Osteocyte (in vitro differentiated cells): ENCODE measurements around the gene SRRM4. TPM values are rescaled to one million over a fixed set of nuclear protein-coding genes. Genes with fewer than 3 reads are reported as not detected.

Experiments
- DNase-seq: peaks from one replicate; pipeline ENCODE4 v3.0.0; 2021; ENCODE audit warnings: mixed read lengths; ENCODE audit not compliant: unreplicated experiment; ENCODE audit errors: extremely low spot score
- H3K27ac Mint-ChIP-seq: one replicate; pipeline ENCODE4 v1.8.0; 2021; ENCODE audit warnings: mild to moderate bottlenecking, mixed read lengths; ENCODE audit not compliant: unreplicated experiment
- H3K27me3 Mint-ChIP-seq: one replicate; pipeline ENCODE4 v1.8.0; 2021; ENCODE audit warnings: mixed read lengths; ENCODE audit not compliant: unreplicated experiment
- H3K36me3 Mint-ChIP-seq: one replicate; pipeline ENCODE4 v1.8.0; 2021; ENCODE audit warnings: mixed read lengths; ENCODE audit not compliant: unreplicated experiment
- H3K4me1 Mint-ChIP-seq: one replicate; pipeline ENCODE4 v1.8.0; 2021; ENCODE audit warnings: mixed read lengths; ENCODE audit not compliant: unreplicated experiment
- H3K4me3 Mint-ChIP-seq: one replicate; pipeline ENCODE4 v1.8.0; 2021; ENCODE audit warnings: mild to moderate bottlenecking, moderate library complexity, mixed read lengths; ENCODE audit not compliant: unreplicated experiment
- H3K9me3 Mint-ChIP-seq: one replicate; pipeline ENCODE4 v1.8.0; 2021; ENCODE audit warnings: mixed read lengths; ENCODE audit not compliant: unreplicated experiment
- total RNA-seq: library from RNA; stranded (reverse); gene quantifications from 2 replicates; pipeline ENCODE4 v1.2.1, GENCODE V29; 2021
- TF ChIP-seq, protein P1 (sequence below): fragments of 200-600 bp; sonication (generic); IDR thresholded peaks from 2 replicates; pipeline ENCODE4 v1.5.0; 2021; ENCODE audit warnings: antibody characterized with exemption, mild to moderate bottlenecking, moderate library complexity

Gene SRRM4
- total RNA-seq, 1 donor from 2014 or later: not detected

DNA sequence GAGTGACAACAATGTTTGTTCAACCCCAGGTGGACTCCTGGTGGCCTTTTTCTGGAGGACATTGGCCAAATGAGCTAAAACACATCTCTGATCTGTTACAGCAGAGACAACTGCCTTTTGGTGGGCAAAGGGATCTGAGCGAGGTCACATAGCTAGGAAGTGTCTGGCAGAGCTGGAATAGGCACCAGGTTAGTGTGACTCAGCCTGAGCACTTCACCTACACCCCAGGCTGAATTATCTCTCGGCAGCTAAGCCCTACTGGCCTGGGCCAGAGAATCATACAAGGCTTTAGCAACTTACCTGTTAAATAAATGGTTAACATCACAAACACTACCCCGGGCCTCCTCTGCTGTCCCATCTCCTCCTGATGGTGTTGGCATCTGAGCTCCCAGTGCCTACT lies 147.2 kb downstream of the SRRM4 start:
- DNase-seq: no peak
- no peak overlapping the region for H3K27ac Mint-ChIP-seq
- TF ChIP-seq, protein P1, sequence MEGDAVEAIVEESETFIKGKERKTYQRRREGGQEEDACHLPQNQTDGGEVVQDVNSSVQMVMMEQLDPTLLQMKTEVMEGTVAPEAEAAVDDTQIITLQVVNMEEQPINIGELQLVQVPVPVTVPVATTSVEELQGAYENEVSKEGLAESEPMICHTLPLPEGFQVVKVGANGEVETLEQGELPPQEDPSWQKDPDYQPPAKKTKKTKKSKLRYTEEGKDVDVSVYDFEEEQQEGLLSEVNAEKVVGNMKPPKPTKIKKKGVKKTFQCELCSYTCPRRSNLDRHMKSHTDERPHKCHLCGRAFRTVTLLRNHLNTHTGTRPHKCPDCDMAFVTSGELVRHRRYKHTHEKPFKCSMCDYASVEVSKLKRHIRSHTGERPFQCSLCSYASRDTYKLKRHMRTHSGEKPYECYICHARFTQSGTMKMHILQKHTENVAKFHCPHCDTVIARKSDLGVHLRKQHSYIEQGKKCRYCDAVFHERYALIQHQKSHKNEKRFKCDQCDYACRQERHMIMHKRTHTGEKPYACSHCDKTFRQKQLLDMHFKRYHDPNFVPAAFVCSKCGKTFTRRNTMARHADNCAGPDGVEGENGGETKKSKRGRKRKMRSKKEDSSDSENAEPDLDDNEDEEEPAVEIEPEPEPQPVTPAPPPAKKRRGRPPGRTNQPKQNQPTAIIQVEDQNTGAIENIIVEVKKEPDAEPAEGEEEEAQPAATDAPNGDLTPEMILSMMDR: no peak
- H3K27me3 Mint-ChIP-seq: no peaks in the 10 kb centered on the region
- H3K4me3 Mint-ChIP-seq: no peak overlapping the region
- peaks cover 14% of the 10 kb centered on the region for H3K9me3 Mint-ChIP-seq
- no peaks in the 10 kb centered on the region for H3K36me3 Mint-ChIP-seq
- H3K4me1 Mint-ChIP-seq: no peaks in the 10 kb centered on the region

DNA sequence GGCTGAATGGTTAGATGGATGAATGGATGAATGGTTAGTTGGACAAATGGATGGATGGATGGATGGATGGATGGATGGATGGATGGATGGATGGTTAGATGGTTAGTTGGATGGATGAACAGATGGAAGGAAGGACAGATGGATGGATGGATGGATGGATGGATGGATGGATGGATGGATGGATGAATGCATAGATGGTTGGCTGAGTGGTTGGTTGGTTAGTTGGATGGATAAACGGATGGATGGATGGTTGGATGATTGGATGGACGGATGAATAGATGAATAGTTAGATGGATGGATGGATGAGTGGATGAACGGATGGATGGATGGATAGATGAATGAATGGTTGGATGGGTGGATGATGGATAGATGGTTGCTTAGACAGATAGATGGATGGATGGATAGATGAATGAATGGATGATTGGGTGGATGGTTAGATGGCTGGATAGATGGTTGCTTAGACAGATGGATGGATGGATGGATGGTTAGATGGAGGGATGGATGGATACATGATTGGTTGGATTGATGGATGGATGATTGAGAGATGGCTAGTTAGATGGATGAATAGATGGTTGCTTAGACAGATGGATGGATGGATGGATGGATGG lies 148.6 kb downstream of the SRRM4 start:
- Mint-ChIP-seq H3K4me3 (no peak overlapping the region), H3K36me3 (no peaks in the 10 kb centered on the region), H3K9me3 (peaks cover 14% of the 10 kb centered on the region), H3K4me1 (no peaks in the 10 kb centered on the region), H3K27ac (no peak overlapping the region), H3K27me3 (no peaks in the 10 kb centered on the region)
- TF ChIP-seq, protein P1: no peak
- no peak for DNase-seq

DNA sequence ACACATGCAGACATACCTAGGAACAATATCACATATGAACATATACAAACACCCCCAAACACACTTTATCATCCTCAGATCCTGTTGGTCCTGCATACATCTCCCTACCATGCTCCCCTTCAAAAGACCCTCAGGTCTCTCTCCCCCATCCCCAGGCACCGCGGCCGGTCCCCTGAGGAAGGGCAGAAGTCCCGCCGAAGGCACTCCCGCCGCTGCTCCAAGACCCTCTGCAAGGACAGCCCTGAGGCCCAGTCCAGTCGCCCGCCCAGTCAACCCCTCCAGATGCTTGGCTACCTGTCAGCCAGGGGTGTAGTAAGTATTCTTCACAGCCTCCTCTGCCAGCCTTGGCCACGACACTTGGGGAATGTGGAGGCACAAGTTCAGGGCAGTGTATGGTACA lies 149.2 kb downstream of the SRRM4 start:
- Mint-ChIP-seq H3K4me1 (no peaks in the 10 kb centered on the region), H3K4me3 (no peak overlapping the region), H3K27me3 (no peaks in the 10 kb centered on the region), H3K9me3 (peaks cover 14% of the 10 kb centered on the region), H3K36me3 (no peaks in the 10 kb centered on the region), H3K27ac (no peak overlapping the region)
- TF ChIP-seq, protein P1: no peak
- no peak for DNase-seq

DNA sequence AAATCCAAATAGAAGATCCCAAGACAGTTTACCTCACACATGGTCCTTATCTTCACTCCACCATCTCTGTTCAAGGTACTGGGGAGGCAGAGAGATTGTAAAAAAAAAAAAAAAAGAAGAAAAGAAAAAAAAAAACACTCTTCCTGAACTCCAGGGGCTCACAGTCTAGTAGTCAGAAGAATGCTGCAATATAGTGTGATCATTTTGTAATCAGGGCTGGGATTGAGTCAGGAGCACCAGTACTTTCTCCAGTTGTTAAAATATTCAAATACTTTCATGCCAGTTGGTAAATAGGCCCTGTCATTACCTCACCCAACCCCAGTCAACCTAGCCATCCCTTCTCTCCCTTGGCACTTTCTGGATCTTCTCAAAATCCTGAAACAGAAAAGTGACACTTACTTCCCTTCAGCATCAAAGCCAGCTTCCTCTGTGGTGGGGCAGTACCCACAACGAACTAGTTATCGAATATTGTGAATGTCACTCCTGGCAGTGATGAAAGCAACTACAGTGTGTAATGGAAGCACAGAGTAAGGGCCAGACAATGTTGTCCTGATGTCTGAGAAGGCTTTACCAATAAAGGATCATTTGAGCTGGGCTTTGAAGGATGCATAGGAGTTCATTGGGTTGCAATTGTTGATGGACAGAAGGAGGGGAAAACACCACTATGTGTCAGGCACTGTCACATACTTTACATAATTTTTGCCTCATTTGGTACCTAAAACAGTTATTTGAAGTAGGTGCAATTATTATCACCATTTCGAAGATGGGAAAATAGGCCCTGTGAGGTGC lies 153.1 kb downstream of the SRRM4 start:
- TF ChIP-seq, protein P1: no peak
- Mint-ChIP-seq H3K4me3 (no peak overlapping the region), H3K9me3 (peaks cover 11% of the 10 kb centered on the region), H3K27ac (no peak overlapping the region), H3K27me3 (no peaks in the 10 kb centered on the region), H3K4me1 (no peaks in the 10 kb centered on the region), H3K36me3 (no peaks in the 10 kb centered on the region)
- DNase-seq: no peak

DNA sequence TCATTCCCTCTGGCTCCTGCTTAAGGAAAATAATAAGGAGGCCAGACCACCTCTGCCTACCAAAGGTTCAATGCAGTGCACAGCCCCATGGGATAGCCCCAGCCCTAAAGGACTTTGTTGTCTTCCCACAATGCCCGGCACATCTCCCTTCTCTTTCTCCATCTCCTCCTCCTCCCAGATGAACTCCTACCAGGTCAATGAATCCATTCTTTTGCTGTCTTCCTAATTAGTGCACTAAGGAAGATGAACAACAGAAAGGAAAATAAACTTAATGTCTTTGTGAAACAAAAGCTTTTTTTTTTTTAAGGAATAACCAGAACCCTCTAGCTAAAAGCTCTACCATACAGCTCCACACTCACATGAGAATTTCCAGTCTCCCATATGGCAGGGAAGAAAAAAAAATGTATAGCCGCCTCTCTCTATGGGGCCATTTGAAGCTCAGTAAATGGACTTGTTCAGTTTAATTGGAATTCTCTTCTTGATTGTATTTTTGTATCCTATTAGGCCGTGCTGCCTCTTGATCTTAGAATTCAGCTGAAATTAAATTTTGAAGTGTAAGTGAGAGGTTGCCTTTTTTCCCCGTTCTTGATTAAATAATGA lies 155.6 kb downstream of the SRRM4 start:
- no peaks in the 10 kb centered on the region for H3K36me3 Mint-ChIP-seq
- DNase-seq: no peak

More for the DNA sequence above, 155.6 kb downstream of the SRRM4 start:
- TF ChIP-seq, protein P1: no peak
- Mint-ChIP-seq H3K27me3 (no peaks in the 10 kb centered on the region), H3K4me3 (no peak overlapping the region), H3K27ac (no peak overlapping the region), H3K4me1 (no peaks in the 10 kb centered on the region), H3K9me3 (no peaks in the 10 kb centered on the region)
